Central memory CD8-positive, alpha-beta T cell (primary cell): ENCODE data around the gene MRPS23.

ENCODE experiments used
- ATAC-seq: fragments of 150-1000 bp; cut with Tn5 transposase; replicated peaks from 2 replicates; pipeline ENCODE4 v1.10.0; 2022; ENCODE audit warnings: mild to moderate bottlenecking, moderate FRiP score, moderate number of reproducible peaks; ENCODE audit not compliant: poor library complexity, severe bottlenecking; ENCODE audit errors: extremely low read depth
- DNase-seq, 2 donors: peaks; one replicate each; pipeline ENCODE4 v3.0.0; 2021; ENCODE audit warnings: low spot score in 2 of 2
- H3K27ac Mint-ChIP-seq: one replicate; pipeline ENCODE4 v1.8.0; 2022; ENCODE audit warnings: low read depth, mild to moderate bottlenecking, moderate library complexity, mixed read lengths
- H3K27me3 Mint-ChIP-seq: one replicate; pipeline ENCODE4 v1.8.0; 2022; ENCODE audit warnings: mixed read lengths
- H3K36me3 Mint-ChIP-seq: one replicate; pipeline ENCODE4 v1.8.0; 2022; ENCODE audit warnings: mild to moderate bottlenecking, moderate library complexity, mixed read lengths; ENCODE audit not compliant: insufficient read depth
- H3K4me1 Mint-ChIP-seq: one replicate; pipeline ENCODE4 v1.8.0; 2022; ENCODE audit warnings: mixed read lengths
- H3K4me3 Mint-ChIP-seq: one replicate; pipeline ENCODE4 v1.8.0; 2022; ENCODE audit warnings: mild to moderate bottlenecking, moderate library complexity, mixed read lengths
- H3K9me3 Mint-ChIP-seq: one replicate; pipeline ENCODE4 v1.8.0; 2022; ENCODE audit warnings: mixed read lengths

MRPS23 gene

GRCh38 chr17:57875290-57876022 lies 25.6 kb upstream of the MRPS23 start:
- Mint-ChIP-seq H3K4me3 (no peak overlapping the region), H3K9me3 (no peaks in the 10 kb centered on the region), H3K36me3 (peaks cover 3% of the 10 kb centered on the region), H3K27ac (no peak overlapping the region), H3K27me3 (peaks cover 65% of the 10 kb centered on the region), H3K4me1 (no peaks in the 10 kb centered on the region)
- DNase-seq (no peak), ATAC-seq (no peak)

GRCh38 chr17:57874434-57875289 lies 24.8 kb upstream of the MRPS23 start:
- H3K4me1 Mint-ChIP-seq: no peaks in the 10 kb centered on the region
- no peak for ATAC-seq
- DNase-seq: no peak
- H3K4me3 Mint-ChIP-seq: no peak overlapping the region
- H3K36me3 Mint-ChIP-seq: peaks cover 3% of the 10 kb centered on the region
- peaks cover 70% of the 10 kb centered on the region for H3K27me3 Mint-ChIP-seq
- no peak overlapping the region for H3K27ac Mint-ChIP-seq
- H3K9me3 Mint-ChIP-seq: no peaks in the 10 kb centered on the region

GRCh38 chr17:57874058-57874419 lies 24.2 kb upstream of the MRPS23 start:
- no peaks in the 10 kb centered on the region for H3K9me3 Mint-ChIP-seq
- H3K27ac Mint-ChIP-seq: no peak overlapping the region
- H3K36me3 Mint-ChIP-seq: peaks cover 3% of the 10 kb centered on the region
- ATAC-seq: no peak
- peaks cover 65% of the 10 kb centered on the region for H3K27me3 Mint-ChIP-seq
- DNase-seq: no peak
- H3K4me3 Mint-ChIP-seq: no peak overlapping the region
- H3K4me1 Mint-ChIP-seq: no peaks in the 10 kb centered on the region

GRCh38 chr17:57873261-57874057 lies 23.6 kb upstream of the MRPS23 start:
- DNase-seq: no peak
- no peak overlapping the region for H3K4me3 Mint-ChIP-seq
- H3K27me3 Mint-ChIP-seq: peaks cover 64% of the 10 kb centered on the region
- no peaks in the 10 kb centered on the region for H3K4me1 Mint-ChIP-seq
- H3K36me3 Mint-ChIP-seq: peaks cover 3% of the 10 kb centered on the region
- ATAC-seq: no peak
- no peaks in the 10 kb centered on the region for H3K9me3 Mint-ChIP-seq
- no peak overlapping the region for H3K27ac Mint-ChIP-seq

GRCh38 chr17:57872536-57872935 lies 22.7 kb upstream of the MRPS23 start:
- H3K36me3 Mint-ChIP-seq: peaks cover 3% of the 10 kb centered on the region
- H3K27ac Mint-ChIP-seq: no peak overlapping the region
- peaks cover 64% of the 10 kb centered on the region for H3K27me3 Mint-ChIP-seq
- no peak overlapping the region for H3K4me3 Mint-ChIP-seq
- ATAC-seq (no peak), DNase-seq (no peak)
- H3K9me3 Mint-ChIP-seq: no peaks in the 10 kb centered on the region
- H3K4me1 Mint-ChIP-seq: no peaks in the 10 kb centered on the region

- DNase-seq (no peak), ATAC-seq (no peak)
- Mint-ChIP-seq H3K27me3 (peaks cover 64% of the 10 kb centered on the region), H3K4me1 (no peaks in the 10 kb centered on the region), H3K4me3 (no peak overlapping the region), H3K9me3 (no peaks in the 10 kb centered on the region), H3K27ac (no peak overlapping the region), H3K36me3 (peaks cover 3% of the 10 kb centered on the region)
These were observed 22.0 kb upstream of the MRPS23 start for GRCh38 chr17:57871863-57872262.

GRCh38 chr17:57871155-57871554 lies 21.3 kb upstream of the MRPS23 start:
- H3K4me3 Mint-ChIP-seq: no peak overlapping the region
- no peaks in the 10 kb centered on the region for H3K9me3 Mint-ChIP-seq
- H3K4me1 Mint-ChIP-seq: no peaks in the 10 kb centered on the region
- no peak overlapping the region for H3K27ac Mint-ChIP-seq
- DNase-seq (no peak), ATAC-seq (no peak)
- H3K36me3 Mint-ChIP-seq: peaks cover 3% of the 10 kb centered on the region
- H3K27me3 Mint-ChIP-seq: peaks cover 57% of the 10 kb centered on the region

- no peaks in the 10 kb centered on the region for H3K4me1 Mint-ChIP-seq
- peaks cover 3% of the 10 kb centered on the region for H3K36me3 Mint-ChIP-seq
- H3K9me3 Mint-ChIP-seq: no peaks in the 10 kb centered on the region
- DNase-seq: no peak
- no peak overlapping the region for H3K27ac Mint-ChIP-seq
- no peak for ATAC-seq
- peaks cover 48% of the 10 kb centered on the region for H3K27me3 Mint-ChIP-seq
- H3K4me3 Mint-ChIP-seq: no peak overlapping the region
These were observed 20.4 kb upstream of the MRPS23 start for GRCh38 chr17:57870283-57870635.

- no peak for ATAC-seq
- Mint-ChIP-seq H3K27me3 (peaks cover 44% of the 10 kb centered on the region), H3K4me3 (no peak overlapping the region), H3K36me3 (peaks cover 3% of the 10 kb centered on the region), H3K4me1 (no peaks in the 10 kb centered on the region), H3K27ac (no peak overlapping the region), H3K9me3 (no peaks in the 10 kb centered on the region)
- no peak for DNase-seq
These were observed 19.9 kb upstream of the MRPS23 start for GRCh38 chr17:57869617-57870282.

- H3K27ac Mint-ChIP-seq: no peak overlapping the region
- H3K4me1 Mint-ChIP-seq: no peaks in the 10 kb centered on the region
These were observed 19.2 kb upstream of the MRPS23 start for GRCh38 chr17:57868910-57869616.

GRCh38 chr17:57868007-57868909 lies 18.4 kb upstream of the MRPS23 start:
- Mint-ChIP-seq H3K4me3 (no peak overlapping the region), H3K9me3 (no peaks in the 10 kb centered on the region), H3K27ac (no peak overlapping the region), H3K4me1 (no peaks in the 10 kb centered on the region), H3K36me3 (peaks cover under 1% of the 10 kb centered on the region), H3K27me3 (peaks cover 43% of the 10 kb centered on the region)
- DNase-seq (no peak), ATAC-seq (peak; percentile 46)

More at GRCh38 chr17:57868910-57869616, 19.2 kb upstream of the MRPS23 start:
- H3K27me3 Mint-ChIP-seq: peaks cover 43% of the 10 kb centered on the region
- ATAC-seq: no peak
- no peak overlapping the region for H3K4me3 Mint-ChIP-seq
- no peak for DNase-seq
- H3K9me3 Mint-ChIP-seq: no peaks in the 10 kb centered on the region
- H3K36me3 Mint-ChIP-seq: peaks cover 3% of the 10 kb centered on the region
